Renal cortex interstitium (tissue), 11 donors: ENCODE results near the gene ELOVL1. TPM values are rescaled to one million over a fixed set of nuclear protein-coding genes. Genes with fewer than 3 reads are reported as not detected.

Experiments used
- DNase-seq, 11 donors: peaks; one replicate each; pipeline ENCODE4 v3.0.0-alpha.2; 2013; ENCODE audit warnings: low read depth in 9 of 11, low spot score in 4 of 11; ENCODE audit errors: extremely low read depth in 1 of 11
- polyA plus RNA-seq, 3 donors: library from polyadenylated mRNA; unstranded; fragments of 120-200 nt; gene quantifications; one replicate each; pipeline ENCODE4 v1.2.1, GENCODE V29; 2013; ENCODE audit not compliant: insufficient read length in 3 of 3

Gene ELOVL1
- polyA plus RNA-seq, 3 donors, result 75.3 to 83.9 (median 77.6) TPM

DNA sequence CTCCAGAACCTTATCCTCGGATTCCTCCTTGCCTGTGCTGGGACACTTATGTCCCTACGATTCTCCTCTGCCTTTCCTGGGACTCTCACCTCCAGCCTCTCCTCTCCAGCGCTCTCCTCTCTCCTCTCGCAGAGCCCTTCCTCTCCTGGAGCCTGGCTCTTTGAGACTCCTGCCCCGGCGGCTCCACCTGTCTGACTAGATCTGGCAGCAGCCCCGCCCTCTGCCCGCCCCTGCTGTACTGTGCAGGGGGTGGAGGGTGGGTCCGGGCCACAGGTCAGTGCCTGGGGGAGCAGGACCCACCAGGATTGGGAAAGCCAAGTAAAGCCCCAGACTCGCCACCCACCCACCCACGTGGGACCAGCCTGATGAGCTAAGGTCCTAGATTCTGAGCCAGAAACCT is 1.6 kb downstream of the ELOVL1 start:
- no peak for DNase-seq

DNA sequence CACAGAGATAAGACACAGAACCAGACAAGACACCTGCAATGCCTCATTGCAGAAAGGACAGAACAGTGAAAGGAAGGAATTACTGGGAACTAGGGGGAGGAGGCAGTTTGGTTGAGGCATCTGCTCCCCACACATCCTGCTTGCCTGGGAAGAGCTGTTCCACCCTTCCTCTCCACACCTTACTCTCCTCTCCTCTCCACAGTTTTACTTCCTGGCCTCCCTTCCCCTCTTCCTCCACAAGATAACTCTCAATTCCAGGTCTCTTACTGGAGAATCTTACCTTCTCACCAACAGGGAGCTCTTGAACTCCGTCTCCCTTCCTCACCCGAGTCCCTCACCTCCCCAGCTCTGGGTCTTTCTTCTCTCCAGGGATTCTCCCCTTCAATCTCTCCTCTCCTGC is 2.1 kb downstream of the ELOVL1 start:
- no peak for DNase-seq

DNA sequence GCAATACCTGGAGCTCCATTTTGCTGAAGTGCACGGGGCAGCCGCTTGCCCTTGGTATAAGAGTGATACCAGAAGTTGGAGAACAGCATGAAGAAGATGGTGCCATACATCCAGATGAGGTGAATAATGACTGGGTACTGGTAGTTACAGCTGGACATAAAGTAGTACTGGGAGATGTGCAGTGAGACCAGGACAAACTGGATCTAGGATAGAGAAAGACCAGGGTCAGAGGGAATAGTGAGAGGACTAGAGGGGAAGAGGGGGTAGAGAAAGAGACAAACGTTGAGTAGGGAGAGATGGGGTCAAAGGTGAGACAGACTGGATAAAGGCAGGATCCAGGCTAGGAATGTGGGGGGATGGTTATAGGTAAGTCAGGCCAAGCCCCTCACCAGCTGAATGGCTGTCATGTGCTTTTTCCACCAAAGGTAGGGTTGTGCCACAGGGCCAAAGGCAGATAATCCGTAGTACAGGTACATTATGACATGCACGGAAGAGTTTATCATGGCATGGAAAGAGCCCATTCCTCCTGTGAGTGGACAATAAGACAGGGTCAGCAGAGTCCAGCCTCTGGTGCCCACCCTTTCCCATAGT is 3.8 kb downstream of the ELOVL1 start:
- no peak for DNase-seq

DNA sequence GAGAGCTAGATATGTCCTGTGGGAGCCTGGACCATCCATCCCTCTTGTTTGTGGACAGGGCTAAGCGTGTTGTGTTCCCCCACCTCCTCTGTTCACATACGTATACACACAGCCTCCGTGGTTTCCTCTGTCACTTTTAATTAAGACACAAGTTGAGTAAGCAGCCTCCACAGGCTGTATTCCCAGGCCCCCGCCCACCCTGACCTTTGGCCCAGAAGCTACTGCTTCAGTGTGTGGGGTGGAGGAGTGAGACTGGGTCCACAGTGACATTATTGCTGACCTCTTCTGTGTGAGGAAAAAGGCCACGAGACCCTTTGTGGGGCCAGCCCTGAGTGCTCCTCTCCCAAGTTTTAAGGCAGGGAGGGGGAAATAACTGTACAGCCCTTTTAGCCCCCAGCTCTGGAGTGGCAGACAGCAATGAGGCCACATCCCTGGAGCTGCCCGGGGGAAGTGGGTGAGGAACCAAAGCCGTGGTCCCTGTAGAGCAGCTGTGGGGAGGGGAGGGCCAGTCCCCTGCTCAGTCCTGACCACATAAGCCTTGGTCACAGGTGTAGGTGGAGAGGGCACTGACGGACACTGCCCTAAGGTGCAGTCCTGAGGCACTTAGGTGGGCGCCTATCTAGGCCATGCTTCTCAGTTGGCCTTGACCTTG is 4.4 kb downstream of the ELOVL1 start:
- DNase-seq, result no peak

DNA sequence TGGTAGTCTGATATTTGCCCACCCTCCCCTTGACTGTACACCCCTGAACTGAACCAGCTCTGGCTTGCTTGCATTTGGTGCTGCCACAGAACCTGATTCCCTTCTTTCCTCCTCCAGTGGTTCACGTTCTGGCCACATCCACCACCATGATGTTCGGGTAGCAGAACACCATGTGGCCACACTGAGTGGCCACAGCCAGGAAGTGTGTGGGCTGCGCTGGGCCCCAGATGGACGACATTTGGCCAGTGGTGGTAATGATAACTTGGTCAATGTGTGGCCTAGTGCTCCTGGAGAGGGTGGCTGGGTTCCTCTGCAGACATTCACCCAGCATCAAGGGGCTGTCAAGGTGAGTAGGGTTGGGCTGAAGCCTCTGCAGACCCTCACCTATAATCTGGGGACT is 7.2 kb downstream of the ELOVL1 start:
- DNase-seq, result no peak

DNA sequence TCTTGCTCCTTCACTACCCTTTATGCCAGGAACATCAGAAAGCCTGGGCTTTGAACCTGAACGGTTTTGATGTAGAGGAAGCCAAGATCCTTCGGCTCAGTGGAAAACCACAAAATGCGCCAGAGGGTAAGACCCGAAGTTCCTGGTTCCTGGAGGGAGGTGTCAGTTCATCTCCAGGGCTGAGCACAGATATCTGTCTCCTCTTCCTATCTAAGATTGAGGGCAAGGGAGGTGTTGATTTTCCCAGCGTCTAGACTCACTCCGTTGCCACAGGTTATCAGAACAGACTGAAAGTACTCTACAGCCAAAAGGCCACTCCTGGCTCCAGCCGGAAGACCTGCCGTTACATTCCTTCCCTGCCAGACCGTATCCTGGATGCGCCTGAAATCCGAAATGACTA is 8.1 kb downstream of the ELOVL1 start:
- no peak for DNase-seq

DNA sequence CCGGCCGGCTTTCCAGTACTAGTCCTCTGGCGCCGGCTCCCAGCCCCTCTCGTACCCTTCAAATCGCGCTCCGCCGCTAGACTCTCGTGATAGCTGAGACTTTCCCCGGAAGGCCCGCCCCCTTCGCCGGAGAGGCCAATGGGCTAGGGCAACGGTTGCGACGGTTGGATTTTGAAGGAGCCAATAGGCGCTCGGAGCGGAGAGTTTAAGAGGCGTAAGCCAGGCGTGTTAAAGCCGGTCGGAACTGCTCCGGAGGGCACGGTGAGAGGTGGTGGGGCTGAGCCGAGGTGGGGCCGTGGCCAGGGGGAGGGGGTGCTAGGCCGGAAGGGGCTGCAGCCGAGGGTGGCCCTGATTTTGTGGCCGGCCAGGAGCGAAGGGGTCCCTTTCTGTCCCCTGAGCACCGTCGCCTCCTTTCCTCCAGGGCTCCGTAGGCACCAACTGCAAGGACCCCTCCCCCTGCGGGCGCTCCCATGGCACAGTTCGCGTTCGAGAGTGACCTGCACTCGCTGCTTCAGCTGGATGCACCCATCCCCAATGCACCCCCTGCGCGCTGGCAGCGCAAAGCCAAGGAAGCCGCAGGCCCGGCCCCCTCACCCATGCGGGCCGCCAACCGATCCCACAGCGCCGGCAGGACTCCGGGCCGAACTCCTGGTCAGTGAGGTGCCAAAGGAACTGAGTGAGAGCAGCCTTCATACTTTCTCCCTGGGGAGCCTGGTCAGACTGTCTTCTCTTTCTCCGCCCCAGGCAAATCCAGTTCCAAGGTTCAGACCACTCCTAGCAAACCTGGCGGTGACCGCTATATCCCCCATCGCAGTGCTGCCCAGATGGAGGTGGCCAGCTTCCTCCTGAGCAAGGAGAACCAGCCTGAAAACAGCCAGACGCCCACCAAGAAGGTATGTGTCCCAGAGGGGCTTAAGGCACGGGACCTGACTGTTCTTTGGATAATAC is 8.8 kb downstream of the ELOVL1 start, which contains the start of gene CDC20:
Gene CDC20, plus strand, starts transcription at position 236 of the 948 bp plus-strand sequence. Its CDS starts 235 bp downstream, at position 471.
- peak; percentile 86 to 98 (median 95) for DNase-seq

DNA sequence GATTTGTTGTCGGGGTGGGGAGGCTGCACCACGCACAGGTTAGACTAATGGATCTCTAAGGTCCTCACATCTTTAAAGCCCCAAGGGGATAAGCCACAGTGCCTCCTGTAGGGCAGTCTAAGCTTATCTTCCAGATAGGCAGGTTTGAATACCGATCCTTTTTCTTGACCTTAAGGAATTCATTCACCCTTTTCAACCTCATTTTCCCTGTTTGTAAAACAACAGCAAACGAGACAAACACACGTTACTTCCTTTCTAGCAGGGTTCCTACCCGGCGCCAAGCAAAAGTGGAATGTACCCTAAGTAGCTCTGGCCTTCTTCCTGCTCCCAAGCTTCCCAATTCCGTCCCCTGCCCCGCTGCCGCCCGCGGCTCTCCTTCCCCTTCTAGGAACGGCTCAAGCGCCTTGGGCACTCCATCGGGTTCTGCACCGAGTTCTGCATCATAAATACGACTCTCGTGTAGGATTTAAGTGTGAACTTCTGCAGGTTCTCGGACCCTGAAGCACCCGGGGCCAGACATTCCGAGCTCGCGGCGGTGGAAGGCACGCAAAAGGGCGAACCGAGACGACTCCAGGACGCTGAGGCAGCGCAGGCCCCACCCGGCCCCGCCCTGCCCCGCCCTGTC is 9.6 kb downstream of the ELOVL1 start:
- peak in 2 of 11 donors; percentile 10 to 41 for DNase-seq

DNA sequence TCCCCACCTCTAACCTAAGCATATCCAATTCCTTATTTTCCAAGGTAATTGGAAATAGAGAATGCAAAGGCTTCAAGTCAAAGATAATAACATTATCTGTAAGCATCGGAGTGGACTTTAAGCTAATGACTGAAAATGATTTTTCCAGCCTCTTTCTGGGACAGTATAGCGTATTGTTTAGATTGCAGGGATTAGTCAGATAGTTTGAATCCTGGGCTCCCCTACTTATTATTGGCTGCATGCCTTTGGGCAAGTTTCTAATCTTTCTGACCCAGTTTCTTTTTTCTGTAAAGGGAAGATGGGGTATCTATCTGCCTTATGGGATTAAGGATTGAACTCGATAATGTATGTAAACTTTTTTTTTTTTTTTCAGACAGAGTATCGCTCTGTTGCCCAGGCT is 10.6 kb downstream of the ELOVL1 start:
- no peak for DNase-seq

DNA sequence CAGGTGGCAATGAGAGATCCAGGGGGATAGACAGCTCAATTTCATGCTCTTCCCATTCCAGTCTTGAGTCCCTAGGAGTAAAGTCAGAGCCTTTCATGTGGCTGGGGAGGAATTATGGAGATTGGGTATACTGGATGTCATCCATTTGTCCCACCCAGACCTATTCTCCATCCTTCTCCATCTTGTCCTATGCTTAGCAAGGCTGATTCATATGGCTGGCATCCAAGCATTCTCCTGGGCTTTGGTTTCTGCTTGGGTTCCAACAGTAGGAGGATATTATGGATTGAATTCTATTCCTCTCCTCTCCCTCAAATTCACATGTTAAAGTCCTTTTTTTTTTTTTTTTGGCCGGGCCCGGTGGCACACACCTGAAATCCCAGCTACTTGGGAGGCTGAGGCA is 12.9 kb downstream of the ELOVL1 start:
- DNase-seq, result no peak

DNA sequence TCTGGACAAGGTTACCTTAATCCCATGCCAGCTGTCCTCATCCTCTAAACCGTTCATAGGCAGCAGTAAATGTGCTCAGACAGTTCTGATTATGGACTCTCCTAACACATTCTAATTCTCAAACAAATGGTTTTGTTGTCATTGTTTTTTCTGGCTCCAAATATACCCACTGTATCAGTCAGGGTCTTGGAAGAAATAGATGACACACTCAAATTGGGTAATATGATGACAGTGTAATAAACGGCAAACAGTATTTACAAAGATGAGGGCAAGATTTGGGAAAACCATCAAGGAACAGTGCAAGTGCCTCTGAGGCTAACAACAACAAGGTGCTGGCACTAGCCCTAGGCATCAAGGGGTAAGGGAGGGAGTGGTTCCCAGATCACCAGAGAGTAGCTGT is 13.3 kb downstream of the ELOVL1 start:
- DNase-seq, result no peak

DNA sequence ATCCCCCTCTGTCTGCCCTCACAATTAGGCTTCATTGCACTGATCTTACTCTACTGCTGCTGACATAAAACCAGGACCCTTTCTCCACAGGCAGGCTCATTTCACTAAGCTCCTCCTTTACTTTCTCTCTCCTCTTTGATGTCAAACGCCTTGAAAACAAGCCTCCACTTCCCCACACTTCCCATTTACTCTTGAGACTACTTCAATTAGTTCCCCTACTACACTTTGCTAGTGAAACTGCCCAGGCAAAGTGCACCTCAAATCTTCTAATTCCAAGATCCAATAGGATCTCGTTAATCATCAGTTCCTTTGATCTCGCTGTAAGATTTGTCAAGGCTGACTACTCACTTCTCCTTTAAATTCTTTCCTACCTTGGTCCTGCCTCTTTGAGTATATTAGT is 14.9 kb downstream of the ELOVL1 start:
- DNase-seq, result no peak

DNA sequence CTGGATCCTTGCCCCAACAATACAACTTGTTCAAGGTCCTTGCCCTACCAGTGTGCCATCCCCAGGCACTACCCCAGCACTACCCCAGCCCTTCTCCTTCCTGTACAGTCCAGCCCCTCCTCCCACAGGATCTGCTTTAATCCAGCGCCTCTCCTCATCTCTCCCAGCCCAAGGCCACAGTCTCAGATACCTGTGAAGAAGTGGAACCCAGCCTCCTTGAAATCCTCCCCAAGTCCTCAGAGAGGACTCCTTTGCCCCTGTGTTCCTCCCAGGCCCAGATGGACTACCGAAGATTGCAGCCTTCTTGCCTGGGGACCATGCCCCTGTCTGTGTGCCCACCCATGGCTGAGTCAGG is 15.5 kb downstream of the ELOVL1 start:
- DNase-seq, result no peak

DNA sequence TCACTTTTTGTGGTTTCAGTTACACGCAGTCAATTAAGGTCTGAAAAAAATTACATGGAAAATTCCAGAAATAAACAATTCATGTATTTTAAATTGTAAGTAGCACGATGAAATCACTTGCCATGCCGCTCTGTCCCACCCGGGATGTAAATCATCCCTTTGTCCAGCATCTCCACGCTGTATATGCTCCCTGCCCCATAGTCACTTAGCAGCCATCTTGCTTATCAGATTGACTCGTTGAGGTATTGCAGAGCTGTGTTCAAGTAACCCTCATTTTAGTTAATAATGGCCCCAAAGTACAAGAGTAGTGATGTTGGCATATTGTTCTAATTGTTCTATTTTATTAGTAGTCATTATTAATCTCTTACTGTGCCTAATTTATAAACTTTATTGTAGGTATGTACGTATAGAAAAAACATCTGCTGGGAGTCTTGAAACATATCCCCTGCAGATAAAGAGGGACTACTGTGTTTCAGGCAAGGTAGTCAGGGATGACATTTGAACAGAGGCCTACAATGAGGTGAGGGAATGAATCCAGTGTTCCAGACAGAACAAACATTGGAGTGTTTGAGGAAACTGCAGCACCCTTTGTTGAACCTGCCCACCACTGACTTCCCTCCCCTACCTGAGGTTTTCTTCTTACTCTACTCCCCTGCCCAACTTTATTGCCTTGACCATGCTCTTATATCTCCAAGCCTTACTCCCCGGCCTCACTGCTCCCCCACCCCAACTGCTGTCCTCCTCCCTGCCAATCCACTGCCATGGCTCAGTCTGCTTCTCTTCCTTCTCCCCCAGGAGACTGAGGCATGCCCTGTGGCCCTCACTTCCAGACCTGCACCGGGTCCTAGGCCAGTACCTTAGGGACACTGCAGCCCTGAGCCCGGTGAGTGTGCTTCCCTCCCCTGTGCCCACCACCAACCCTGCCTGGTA is 16.1 kb downstream of the ELOVL1 start:
- DNase-seq, result no peak

DNA sequence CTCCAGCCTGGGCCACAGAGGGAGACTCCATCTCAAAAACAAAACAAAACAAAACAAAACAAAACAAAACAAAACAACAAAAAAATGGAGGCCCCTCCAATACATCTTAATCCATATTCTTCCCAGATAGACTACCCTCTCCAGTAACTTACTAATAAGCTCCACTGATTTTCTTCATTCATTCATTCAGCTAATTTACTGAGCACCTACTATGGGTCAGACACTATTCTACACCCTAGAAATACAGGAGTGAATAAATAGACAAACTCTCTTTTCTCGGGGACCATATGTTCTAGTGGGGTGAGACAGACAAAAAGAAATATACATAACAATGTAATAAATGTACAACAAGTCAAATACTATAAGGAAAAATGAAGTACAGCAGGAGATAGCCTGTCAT is 16.8 kb downstream of the ELOVL1 start:
- no peak for DNase-seq

DNA sequence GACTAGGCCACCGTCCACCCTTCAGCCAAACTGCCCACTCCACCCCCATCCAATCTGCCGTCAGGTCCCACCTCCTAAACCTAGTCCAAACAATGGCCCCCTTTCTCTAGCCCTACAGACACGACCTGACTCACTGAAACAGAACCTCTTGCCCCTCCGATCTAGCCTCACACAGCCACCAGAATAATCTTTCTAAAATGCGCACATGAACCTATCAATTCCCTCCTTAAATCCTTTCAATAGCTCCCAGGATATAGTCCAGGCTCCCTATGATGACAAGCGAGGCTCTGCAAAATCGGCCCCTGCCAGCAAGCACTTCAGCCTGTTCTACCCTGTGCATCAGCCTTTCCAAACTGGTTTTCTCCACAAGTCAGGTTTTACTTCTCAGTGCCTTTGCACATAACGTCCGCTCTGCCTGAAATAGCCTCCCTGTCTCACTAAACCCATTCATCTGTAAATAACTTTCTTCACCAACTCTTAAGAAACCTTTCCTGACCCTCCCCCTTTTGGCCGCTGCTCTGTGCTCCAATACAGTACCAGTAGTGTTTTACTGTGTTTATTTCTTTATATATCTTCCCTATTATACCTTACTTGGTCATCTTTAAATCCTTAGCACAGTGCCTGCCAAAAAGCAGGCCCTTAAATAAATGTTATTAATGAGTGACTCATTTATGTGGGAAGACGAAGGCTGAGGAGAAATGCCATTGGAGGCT is 18.1 kb downstream of the ELOVL1 start:
- DNase-seq, result no peak

DNA sequence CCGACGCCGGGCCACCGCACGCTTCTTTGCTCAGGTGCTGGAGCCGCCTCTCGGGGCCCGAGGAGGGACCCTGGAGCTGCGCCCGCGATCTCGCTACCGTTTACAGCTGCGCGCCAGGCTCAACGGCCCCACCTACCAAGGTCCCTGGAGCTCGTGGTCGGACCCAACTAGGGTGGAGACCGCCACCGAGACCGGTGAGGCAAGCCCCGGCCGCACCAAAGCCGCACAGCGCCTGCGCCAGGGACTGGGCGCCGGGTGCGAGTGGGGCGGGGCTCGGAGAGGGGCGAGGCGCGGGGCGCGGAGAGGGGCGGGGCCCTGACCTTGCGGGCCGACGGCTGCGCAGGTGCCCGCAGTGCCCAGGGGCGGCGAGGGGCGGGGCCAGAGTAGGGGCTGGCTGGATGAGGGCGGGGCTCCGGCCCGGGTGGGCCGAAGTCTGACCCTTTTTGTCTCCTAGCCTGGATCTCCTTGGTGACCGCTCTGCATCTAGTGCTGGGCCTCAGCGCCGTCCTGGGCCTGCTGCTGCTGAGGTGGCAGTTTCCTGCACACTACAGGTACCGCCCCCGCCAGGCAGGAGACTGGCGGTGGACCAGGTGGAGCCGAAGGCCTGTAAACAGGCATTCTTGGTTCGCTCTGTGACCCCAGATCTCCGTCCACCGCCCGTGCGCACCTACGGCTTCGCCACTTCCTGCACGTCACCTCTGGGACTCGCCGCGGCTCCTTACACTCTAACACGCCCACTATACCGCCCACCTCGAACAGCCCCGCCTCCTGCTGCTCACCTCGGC is 18.8 kb downstream of the ELOVL1 start:
- peak; percentile 48 to 84 (median 75) for DNase-seq
